Epithelial cell of proximal tubule (primary cell): ENCODE results near the gene SBF1. TPM values are rescaled to one million over a fixed set of nuclear protein-coding genes. Genes with fewer than 3 reads are reported as not detected.

Experiments used
- DNase-seq: peaks from one replicate; pipeline ENCODE4 v3.0.0-alpha.2; 2011; ENCODE audit warnings: low read depth
- H3K4me3 ChIP-seq: 2 replicates; pipeline ENCODE4 v1.5.1; 2011; ENCODE audit warnings: low read depth, mild to moderate bottlenecking, low read length
- total RNA-seq: library from RNA; depleted of rRNA; stranded (reverse); fragments of >200 nt; gene quantifications from 2 replicates; pipeline ENCODE4 v1.2.3, GENCODE V29; 2015
- TF ChIP-seq, protein P1 (sequence below): conservative IDR thresholded peaks from 2 replicates; pipeline ENCODE4 v1.5.1; 2012; ENCODE audit warnings: low read depth, mild to moderate bottlenecking, low read length

Gene SBF1
- total RNA-seq, 1 donor from 2014 or later = 56.6 TPM

GRCh38 chr22:50459496-50460140, 15.2 kb downstream of the SBF1 start:
- no peak overlapping the region for H3K4me3 ChIP-seq
- TF ChIP-seq, protein P1, sequence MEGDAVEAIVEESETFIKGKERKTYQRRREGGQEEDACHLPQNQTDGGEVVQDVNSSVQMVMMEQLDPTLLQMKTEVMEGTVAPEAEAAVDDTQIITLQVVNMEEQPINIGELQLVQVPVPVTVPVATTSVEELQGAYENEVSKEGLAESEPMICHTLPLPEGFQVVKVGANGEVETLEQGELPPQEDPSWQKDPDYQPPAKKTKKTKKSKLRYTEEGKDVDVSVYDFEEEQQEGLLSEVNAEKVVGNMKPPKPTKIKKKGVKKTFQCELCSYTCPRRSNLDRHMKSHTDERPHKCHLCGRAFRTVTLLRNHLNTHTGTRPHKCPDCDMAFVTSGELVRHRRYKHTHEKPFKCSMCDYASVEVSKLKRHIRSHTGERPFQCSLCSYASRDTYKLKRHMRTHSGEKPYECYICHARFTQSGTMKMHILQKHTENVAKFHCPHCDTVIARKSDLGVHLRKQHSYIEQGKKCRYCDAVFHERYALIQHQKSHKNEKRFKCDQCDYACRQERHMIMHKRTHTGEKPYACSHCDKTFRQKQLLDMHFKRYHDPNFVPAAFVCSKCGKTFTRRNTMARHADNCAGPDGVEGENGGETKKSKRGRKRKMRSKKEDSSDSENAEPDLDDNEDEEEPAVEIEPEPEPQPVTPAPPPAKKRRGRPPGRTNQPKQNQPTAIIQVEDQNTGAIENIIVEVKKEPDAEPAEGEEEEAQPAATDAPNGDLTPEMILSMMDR = no peak
- DNase-seq = no peak

DNA sequence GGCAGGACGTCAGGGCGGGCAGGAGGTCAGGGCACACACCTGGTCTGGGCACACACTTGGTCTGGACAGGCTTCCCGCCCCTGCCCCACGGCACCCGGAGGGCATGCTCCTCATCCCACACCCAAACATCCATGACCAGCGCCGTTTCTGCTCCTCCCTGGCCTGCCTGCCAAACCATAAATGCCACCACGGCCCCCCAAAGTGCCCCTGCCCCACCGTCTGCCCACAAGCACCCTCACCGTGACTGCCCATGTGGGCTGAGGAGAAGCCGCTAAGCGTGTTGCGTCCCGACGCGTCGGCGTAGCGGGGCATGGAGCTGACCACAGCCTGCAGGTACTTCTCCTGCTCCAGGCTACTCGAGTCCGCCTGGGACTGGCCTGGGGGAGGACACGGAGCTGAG, 15.8 kb downstream of the SBF1 start:
- no peak for DNase-seq
- H3K4me3 ChIP-seq = no peak overlapping the region
- TF ChIP-seq, protein P1 = no peak

- no peak for DNase-seq
- no peak overlapping the region for H3K4me3 ChIP-seq
- TF ChIP-seq, protein P1 = peak; percentile 32
Measured at GRCh38 chr22:50456466-50457234, 18.2 kb downstream of the SBF1 start.

GRCh38 chr22:50456026-50456425, 18.8 kb downstream of the SBF1 start:
- DNase-seq = no peak
- H3K4me3 ChIP-seq = no peak overlapping the region
- TF ChIP-seq, protein P1 = no peak

GRCh38 chr22:50455201-50455600, 19.6 kb downstream of the SBF1 start:
- TF ChIP-seq, protein P1 = no peak
- H3K4me3 ChIP-seq = no peak overlapping the region
- DNase-seq = no peak

DNA sequence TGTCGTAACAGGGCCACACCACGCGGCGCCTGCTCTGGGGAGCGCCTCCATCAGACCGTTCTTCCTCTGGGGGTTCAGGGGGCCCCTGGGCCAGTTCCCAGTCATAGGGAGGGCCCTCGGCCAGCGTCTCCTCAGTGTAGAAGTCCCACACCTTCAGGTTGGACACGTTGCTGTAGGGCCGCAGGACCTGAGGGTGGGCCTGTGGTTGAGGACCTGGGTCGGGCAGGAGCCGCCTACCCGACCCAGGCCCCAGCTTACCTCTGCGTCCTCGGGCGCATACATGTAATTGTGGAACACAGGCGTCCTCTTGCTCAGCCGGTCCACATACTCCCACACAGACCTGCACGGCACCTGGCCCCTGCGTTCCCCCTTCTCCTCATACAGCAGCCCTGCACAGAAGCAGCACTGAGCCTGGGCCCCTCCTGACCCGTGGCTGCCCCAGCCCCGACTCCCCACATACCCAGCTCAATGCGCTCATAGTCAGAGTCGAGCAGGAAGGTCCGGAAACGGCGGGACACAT, 20.2 kb downstream of the SBF1 start:
- H3K4me3 ChIP-seq = no peak overlapping the region
- DNase-seq = no peak
- TF ChIP-seq, protein P1 = no peak
